NCI-H187 (cell line): ENCODE data around the gene PLEK.
"Not testable (repeated sequence)": the region's sequence is repeated elsewhere in the genome, so short reads cannot be mapped to it uniquely, and the experiment has no call there.

Experiments
- DNase-seq, 2 experiments: peaks; one replicate each; lab custom pipeline; 2025; lab: John Stamatoyannopoulos, UW

Gene PLEK

DNA sequence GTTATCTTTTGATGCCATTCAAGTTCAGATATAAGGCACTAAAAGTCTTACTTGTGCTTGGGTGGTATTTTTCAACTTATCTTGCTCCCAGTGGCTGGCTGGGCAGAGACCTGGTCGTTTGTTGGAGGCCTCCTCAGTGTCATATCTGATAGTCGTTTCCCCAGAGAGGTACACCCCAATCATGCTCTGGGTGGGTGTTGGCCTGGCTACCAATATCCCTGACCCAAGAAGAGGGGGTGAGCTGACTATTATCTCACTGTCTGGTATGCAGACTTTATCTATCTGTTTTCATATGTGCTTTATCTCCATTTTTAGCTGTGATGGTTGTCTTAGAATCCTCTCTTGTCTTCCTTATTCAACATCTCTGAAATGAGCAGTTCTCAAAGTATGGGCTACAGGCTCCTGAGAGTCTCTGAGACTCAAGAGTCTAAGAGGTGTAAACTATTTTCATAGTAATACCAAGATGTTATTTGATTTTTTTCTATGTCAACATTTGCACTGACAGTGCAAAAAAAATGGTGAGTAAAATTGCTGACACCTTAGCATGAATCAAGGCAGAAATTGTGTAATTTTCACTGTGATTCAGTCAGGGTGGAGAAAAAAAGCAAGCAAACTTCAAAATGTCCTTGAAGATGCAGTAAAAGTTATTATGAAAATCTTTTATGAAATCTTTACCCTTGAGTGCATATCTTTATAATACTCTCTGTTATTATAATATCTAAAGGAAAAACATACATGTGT, 12.3 kb upstream of the PLEK start:
- DNase-seq, result no peak

DNA sequence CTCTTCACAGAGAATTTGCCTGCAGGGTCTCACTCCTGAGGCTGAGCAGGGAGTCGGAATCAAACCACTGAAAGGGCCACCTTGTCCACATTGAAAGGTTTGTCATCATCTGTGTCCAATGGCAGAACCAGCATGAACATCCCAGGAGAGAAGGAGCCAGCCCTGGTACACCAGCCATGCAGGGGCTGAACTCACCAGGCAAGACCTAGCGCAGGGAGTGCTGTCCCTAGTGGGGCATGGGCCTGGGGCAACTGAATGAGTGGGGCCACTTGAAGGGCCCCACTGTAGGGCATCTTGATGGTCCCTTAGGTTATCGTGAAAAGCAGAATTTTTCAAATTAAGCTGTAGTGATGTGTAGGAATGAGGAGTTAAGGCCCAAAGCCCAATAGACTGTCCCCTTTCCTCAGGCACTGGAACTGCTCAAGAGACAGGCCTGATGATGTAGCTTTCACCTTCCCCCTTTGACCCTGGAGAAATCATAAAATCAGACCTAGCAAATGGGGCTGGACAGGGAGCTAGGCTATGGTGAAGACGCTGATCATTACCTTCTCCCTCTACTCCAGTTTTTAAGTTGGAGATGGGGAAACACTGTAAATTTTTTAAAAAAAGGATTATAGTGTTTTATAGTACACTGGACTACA, 8.4 kb upstream of the PLEK start:
- DNase-seq, result no peak

DNA sequence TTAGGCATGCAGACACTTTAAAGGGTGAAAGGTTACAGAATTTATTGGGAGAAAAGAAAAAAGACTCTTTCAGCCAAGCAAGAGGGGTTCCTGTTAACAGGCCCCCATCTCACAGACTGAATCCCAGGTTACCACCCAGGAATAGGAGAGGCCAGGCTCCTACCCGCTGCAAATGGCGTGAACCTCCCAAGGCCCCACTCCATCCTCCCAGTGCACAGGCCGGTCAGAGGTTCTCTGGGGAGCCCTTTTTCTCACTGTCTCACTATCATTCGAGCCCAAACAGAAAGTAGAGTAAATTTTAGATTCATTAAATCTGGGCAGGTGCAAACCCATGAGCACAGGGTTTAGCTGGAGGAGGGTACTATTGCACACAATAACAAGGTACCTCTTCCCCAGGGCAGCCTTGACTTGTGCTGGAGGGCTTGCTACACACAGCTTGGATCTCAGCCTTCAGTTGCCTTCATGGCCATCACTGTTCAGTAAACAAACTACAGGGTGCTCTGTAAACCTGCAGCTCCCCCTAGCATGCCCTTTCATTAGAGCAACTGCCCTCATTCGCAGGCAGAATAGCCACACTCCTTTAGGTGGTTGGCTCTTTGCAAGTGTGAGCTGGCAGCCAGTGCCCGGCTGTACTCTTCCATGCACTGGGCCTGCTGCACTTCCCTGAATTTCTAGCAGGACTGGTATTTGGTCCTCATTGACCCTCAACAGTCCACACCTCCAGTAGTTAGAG, 7.3 kb upstream of the PLEK start:
- no peak for DNase-seq

DNA sequence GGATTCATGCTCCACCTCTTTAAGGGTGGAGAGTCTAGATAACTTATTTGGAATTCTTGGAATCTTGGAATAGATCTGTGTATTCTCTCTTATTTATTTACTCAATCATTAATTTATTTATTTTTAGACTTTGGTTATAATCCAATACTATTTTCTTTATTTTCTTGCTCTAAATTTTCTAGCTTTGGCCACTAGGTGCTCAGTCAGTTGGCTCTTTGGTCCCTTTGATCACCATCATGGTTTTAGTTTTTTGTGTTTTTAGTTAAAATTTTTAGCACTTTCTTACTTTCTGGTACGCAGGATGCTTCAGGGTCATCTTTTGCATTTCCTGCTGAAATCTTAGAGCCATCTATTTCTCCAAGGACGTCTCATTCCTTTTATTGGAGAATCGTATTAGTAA, 5.2 kb upstream of the PLEK start:
- DNase-seq, result no peak

DNA sequence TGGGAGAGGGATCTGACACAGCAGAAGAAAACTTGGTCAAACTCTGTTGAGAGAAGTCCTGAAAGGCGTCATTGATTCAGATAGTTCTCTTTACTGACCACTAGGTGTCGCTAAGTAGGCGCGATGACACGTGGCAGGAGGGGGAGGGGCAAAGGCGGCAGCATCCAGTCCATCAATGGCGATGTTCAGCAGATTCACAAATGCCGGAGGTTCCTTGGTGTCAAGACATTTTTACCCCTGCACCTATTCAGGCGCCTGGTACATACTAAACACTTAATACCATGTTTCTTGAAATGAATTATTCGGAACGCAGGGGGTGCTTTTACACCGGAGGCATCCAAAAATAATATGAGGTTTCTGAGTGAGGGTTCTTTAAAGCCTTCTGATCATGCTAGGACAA, 3.0 kb upstream of the PLEK start:
- DNase-seq, result peak; percentile 41 to 80

DNA sequence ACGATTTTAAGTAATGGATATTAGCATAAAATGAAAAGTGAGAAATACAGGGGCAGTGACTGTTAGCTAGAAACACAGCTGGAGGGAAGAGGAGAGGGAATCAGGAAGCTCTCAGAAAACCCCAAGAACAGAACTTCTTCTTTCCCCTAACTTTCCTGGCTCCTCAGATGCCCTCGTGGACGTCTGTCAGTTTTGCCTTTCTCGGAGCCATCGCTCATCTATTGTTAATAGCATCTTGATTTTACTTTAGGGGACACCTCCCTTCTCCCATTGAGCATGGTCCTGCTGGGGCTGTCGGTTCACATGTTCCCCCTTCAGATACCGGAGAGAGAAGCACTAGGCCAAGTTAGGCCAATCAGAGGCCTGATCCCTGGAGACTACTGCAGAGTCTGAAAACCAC, 2.3 kb upstream of the PLEK start:
- DNase-seq, result no peak

DNA sequence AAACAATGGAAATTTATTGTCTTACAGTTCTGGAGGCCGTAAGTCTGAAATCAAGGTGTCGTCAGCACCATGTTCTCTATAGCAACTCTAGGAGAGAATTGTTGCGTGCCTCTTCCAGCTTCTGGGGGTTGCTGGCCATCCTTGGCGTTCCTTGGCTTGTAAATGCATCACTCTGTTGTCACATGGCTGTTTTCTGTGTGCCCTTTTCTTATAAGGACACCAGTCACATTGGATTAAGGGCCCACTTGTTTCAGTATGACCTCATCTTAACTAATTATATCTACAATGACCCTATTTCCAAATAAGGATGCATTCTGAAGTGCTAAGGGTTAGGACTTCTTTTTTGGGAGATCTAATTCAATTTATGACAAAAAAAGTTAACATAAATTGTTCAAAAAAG, 1.4 kb upstream of the PLEK start:
- no peak for DNase-seq

DNA sequence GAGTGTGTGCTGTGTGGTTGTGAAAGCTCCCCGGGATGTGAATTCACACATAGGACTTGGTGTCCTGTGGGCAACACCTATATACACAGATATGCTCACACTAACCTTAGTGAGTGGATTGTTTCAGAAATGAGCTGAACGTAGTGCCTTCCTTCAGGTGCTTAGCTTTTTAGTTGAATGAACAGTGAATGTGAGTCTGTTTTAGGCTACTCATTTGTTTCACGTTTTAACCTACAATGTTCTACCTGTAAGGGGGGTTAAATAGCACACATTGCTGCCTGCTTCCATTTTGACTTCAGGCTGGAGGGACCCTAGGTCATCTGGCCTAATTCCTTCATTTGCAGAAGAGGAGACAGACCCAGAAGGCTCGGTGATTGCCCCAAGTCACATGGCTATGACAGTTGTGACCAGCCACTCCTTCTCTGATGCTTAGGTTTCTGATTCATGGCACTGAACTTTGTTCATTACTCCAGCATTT, 1.0 kb downstream of the PLEK start:
- no peak for DNase-seq

DNA sequence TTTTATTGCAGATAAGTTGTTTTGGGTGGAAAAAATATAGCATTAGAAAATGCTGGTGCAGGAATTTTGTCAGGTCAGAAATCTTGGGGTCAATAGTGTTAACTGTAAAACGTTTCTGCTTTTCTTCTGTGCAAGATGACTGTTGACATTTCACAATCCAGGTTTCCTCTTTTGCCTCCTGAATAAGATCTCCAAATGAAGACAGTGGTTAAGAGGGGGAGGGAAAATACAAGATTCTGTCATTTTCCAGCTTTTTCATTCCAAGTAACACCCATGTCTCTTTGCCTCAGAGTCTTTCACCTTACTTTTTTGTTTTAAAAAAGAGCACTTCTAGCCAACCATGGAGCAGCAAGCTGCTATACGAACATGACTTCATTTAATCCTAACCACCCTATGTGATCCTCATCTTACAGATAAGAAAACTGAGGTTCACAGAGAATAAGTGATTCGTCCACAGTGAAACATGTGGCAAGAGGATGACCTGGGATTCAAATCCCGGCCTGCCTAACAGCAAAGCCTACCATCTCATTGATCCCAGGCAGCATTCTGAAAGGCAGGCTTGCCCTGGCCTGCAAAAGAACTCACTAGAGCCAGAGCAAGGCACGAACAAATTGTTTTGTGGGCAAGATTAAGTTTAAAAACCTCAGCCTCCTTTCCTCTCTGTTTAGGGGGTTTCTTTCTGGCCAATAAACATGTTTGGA, 3.0 kb downstream of the PLEK start:
- DNase-seq, result no peak

DNA sequence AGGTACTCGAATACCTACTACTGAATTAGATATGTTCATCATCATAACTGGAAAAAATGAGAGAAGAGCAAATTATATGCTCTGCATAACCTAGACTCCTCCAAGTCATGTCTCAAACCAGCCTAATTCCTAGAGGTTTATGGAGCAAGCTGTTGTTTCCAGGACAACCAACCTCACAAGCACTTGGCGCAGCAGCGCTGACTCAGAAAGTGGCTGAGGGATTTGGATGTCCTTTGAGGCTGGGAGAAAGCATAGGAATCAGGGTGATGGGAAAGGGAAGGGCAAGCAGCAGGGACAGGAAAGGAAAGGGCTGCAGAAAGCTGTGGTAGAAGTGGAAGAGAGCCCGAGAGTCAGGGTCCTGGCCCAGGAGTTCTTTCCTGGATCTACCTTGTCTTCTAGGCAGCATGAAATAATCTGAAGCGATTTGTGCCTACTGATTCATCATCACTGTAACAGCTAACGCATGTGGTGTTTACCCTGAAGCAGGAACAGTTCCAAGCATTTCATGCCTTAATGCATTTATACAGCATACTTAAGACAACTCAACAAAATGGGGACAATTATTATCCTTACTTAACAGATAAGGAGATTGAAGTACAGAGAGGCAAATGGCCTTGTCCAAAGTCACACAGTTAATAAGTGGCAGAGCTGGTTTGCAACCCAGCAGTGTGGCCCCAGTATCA, 3.7 kb downstream of the PLEK start:
- DNase-seq, result no peak

DNA sequence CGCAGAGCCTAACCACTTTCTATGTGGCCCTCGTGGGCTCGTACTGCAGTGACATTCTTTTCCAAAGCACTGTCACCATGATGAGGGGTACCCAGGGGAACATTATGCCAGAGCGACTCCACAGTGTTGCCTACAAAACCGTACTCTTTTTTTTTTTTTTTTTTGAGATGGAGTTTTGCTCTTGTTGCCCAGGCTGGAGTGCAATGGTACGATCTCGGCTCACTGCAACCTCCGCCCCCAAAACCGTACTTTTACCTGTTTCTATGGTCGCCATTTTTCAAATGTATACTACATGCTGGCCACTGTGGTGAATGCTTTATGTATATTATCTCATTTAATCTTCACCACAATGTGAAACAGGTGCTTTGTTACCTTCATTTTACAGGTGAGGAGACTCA, 4.3 kb downstream of the PLEK start:
- DNase-seq, result no peak

DNA sequence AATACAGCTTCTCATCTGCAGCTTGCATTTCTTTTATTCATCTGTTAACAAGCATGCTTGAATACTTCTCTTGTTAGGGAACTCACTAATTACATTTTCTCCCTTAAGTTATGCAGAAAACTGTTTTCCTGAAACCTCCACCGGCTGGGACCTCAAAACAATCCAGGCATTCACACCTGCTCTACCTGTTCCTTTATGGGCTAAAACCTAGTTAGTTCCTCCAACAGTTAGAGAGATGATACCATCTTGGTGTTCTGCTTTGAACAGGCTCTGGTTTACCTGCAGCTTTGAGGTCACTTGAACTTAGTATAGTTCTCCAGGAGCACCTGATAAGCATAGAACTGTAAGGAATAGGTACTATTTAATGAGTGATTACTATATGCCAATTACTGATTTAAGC, 6.1 kb downstream of the PLEK start:
- no peak for DNase-seq

DNA sequence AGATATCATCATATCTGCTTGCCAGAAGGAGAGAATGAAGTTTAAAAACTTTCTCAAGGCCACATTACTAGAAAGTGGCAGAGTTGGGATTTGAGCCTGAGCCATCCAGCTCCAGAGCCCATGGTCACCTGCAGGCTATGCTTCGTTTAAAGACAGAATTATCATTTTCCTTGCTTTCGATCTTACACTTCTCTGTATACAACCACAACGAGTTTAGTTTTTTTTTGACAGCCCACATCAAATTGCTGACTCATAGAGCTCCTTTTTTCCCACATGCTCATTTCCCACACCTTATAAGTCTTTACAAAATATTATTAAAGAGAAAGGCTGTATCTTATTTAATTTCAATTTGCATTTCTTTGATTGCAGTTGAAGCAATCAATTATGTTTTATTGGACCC, 6.5 kb downstream of the PLEK start:
- no peak for DNase-seq

DNA sequence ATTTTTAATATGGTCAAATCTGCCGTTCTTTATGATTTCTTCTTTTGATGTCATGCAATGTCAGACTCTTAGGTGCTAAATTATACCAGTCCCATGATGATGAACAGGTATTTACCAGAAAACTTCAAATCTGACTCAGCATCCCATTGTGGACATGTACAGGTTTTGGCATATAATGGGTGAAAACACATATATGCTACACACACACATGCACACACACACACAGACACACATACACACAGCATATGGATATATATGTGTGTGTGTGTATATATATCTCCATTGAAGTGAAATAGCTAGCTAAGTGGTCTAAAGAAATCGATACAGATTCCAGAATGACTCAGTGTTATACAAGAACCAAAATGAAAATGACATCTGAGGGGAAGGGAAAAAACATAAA, 7.4 kb downstream of the PLEK start:
- DNase-seq, result no peak

DNA sequence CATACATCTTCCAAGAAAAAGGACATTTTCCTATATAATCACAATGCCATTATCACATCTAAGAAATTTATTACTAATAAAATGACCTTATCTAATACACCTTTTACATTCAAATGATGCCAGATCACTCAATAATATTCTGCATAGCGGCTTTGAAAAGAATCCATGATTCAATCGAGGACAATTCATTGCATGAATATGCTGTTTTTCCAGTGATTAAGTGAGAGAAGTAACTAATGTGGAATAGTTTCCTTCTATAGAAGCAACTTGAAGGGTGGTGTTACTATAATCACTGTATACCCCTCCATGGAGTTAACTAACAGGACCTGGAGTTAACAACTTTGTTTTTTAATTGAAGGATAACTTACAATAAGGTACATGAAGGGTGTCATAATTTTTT, 9.1 kb downstream of the PLEK start:
- DNase-seq, result no peak

DNA sequence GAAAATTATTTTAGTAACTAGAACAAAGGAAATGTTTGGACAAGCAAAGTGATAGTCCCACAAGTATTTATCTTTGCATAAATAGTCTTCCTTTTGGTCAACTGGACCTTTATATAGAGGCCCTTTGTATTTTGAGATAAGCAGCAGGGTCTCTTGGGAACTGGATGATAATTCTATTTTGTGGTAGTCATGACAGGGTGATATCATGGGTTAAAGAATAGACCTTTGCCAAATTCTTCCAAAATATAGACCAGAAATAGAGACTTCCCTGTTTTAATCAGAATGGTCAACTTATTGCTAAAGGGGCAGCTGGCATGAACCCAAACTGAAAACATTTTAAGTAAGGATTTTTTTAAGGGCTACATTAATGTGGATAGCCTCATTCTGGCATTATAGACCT, 10.5 kb downstream of the PLEK start:
- no peak for DNase-seq

DNA sequence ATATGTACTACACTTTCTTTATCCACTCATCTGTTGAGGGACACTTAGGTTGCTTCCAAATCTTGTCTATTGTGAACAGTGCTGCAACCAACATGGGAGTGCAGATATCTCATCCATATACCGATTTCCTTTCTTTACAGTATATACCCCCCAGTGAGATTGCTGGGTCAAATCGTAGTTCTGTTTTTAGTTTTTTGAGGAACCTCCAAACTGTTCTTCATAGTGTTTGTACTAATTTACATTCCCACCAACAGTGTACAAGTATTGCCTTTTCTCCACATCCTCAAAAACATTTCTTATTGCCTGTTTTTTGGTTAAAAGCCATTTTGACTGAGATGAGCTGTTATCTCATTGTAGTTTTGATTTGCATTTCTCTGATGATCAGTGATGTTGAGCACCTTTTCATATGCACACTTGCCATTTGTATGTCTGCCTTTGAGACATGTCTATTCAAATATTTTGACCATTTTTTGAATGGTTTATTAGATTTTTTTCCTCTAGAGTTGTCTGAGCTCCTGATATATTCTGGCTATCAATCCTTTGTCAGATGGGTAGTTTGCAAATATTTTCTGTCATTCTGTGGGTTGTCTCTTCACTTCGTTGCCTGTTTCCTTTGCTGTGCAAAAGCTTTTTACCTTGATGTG, 12.2 kb downstream of the PLEK start:
- no peak for DNase-seq

DNA sequence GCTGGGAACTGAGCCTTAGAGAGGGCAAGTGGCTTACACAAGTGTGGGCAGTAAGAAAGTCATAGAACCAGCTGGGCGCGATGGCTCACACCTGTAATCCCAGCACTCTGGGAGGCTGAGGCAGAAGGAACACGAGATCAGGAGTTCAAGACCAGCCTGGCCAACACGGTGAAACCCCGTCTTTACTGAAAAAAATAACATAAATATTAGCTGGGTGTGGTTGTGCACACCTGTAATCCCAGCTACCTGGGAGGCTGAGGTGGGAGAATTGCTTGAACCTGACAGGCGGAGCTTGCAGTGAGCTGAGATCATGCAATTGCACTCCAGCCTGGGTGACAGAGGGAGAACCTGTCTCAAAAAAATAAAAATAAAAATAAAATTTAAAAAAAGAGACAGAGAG, 13.7 kb downstream of the PLEK start:
- not testable (repeated sequence) for DNase-seq

DNA sequence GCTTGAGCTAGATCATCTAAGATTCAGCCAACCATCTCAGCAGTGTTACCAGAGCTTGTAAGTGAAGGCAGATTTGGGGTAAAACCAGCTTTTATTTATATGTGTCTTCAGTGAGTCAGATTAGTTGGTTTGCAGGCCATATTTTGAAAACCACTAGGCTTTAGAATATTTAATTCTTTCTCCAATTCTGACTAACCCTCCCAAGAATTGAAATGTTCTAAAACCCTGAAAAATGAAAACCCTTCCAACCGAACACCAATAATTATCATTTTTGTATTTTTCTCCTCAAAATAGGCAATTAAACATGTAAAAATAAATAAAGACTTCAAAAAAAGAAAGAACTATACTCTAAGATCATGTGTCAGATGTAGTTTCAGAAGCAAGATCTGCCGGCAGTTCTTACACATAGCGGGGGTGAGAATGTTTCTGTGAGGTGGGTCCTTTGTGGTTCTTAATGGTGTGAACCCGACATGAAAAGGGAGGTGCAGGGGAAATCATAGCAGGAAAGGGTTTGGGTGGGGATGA, 14.2 kb downstream of the PLEK start:
- DNase-seq, result no peak

DNA sequence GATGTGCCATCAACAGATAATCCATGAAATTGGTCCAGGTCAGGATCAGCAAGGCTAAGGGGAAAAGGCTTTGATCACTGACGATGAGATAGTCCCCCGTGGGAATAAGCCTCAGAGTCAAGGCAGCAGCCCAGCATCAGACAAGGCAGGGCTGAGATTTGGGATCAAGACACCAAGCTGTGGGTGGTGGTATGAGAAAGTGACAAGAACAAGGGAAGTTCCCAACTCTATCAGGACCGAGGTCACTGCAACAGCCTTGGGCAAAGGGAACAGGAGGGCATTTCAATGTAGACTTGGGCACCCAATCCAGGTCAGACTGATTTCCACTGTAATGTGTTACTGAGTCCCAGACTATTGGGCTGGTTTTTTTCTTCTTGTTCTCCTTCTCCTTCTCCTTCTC, 18.7 kb downstream of the PLEK start:
- DNase-seq, result no peak

DNA sequence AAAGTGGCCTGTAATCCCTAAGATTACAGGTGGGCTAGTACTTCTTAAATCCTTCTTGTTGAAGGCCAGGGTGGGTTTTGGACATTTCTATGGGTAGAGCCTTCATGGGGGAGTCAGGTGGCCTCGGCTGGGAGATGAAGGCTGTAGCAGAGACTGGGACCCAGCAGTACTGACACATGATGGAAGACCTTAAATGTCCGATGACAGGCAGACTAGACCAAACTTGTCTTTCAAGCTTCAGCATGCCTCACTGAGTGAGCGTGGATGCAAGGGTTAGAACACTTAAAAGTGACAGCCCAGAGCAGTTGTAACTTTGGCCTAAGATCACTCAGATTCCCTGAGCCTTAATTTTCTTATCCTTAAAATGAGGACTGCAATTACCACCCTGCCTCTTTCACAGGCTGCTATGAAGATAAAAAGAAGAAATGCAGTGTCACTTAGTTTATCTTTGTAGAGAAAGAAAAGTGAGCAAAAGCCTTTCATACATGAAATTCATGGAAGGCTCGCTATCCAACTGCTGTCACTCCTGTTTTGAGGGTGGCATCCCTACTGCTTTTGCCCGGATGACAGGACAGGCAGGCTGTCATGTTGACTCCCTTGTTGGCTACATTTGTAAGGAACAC, 19.5 kb downstream of the PLEK start:
- no peak for DNase-seq
